Heart left ventricle (tissue), 13 donors: ENCODE data around the gene HOXD8.

Experiments
- POLR2A ChIP-seq, 2 donors: fragments of 450-650 bp; IDR thresholded peaks; one replicate each; pipeline ENCODE4 v1.6.1; 2017; ENCODE audit warnings: antibody characterized with exemption in 2 of 2, mild to moderate bottlenecking in 2 of 2, moderate library complexity in 2 of 2
- TF ChIP-seq, protein P1 (sequence below), 12 donors: fragments of 200-600 bp; sonication (generic) in 4 of 12; IDR thresholded peaks; one replicate each; pipeline versions ENCODE4 v1.5.0 to v1.8.0; 2018 to 2022; ENCODE audit warnings: antibody characterized with exemption in 12 of 12, mild to moderate bottlenecking in 5 of 12
- donor health status: ischemic (EF 13 %, LVEDD 7.1; RV severe dilation, severe dysfunction).
- donor health status: DM: no; HTN: yes; CAD: no.
- donor health status: DM: no; HTN: no; CAD: no.
- donor health status: ischemic (EF 25% LVEDD 6.9; RV normal size, moderate dysfunction).
- donor health status: ischemic (EF 25% LVEDD 5.7; RV mildly dilated, moderate dysfunction).
- donor health status: ischemic (EF 35%, LVEDD 5.7; RV mildly dilated, moderate dysfunction).
- donor health status: nonischemic (EF 11% LVEDD 7.7; RV severe dilation, severe dysfunction).
- donor health status: DM: yes; HTN: yes; CAD: no.
- donor health status: PGD.
- donor health status: ischemic (EF 29% LVEDD 5.4; RV normal size, mild dysfunction).
- donor health status: nonischemic (EF 23%, LVEDD 6.1; RV moderate dilation, normal function).

DNA sequence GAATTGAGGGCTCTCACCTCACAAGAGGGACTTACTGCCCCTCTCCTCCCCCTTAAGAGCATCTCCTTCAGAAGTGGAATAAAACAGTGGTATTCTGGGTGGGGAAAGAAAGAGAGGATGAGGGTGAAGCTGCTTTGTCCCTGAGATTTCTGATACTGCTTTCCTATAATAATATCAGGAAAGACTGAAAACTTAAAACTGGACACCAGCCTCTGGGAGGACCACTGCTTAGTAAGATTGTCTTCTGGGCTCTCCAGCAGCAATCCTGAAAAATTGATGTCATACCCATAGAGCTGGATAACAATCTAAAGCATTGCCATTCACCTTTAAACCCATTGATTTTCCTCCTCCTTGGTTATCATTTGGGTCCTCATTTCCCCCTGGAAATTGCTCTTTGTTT lies 17.1 kb downstream of the HOXD8 start:
- TF ChIP-seq, protein P1, sequence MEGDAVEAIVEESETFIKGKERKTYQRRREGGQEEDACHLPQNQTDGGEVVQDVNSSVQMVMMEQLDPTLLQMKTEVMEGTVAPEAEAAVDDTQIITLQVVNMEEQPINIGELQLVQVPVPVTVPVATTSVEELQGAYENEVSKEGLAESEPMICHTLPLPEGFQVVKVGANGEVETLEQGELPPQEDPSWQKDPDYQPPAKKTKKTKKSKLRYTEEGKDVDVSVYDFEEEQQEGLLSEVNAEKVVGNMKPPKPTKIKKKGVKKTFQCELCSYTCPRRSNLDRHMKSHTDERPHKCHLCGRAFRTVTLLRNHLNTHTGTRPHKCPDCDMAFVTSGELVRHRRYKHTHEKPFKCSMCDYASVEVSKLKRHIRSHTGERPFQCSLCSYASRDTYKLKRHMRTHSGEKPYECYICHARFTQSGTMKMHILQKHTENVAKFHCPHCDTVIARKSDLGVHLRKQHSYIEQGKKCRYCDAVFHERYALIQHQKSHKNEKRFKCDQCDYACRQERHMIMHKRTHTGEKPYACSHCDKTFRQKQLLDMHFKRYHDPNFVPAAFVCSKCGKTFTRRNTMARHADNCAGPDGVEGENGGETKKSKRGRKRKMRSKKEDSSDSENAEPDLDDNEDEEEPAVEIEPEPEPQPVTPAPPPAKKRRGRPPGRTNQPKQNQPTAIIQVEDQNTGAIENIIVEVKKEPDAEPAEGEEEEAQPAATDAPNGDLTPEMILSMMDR (IDR thresholded peaks at IDR 0.05) = no peak
- no peak for TF ChIP-seq POLR2A (IDR thresholded peaks at IDR 0.05)
